B cell (primary cell): ENCODE data around the gene TCF7L1. TPM values are rescaled to one million over a fixed set of nuclear protein-coding genes. Genes with fewer than 3 reads are reported as not detected.

Experiments used
- ATAC-seq: fragments of 200-7000 bp; cut with Tn5 transposase; one replicate; pipeline ENCODE4 v1.10.0; 2021; ENCODE audit warnings: low read depth, mild to moderate bottlenecking, moderate number of reproducible peaks, moderate library complexity
- CTCF ChIA-PET: fragments of 350-600 bp; sonication (Branson Sonifier 250); formaldehyde crosslinking; loops from one replicate; lab custom pipeline; 2021; ENCODE audit warnings: antibody characterized with exemption, inconsistent platforms; lab: Charles Lee
- POLR2A ChIA-PET: fragments of 350-600 bp; sonication (Branson Sonifier 250); formaldehyde crosslinking; loops from one replicate; lab custom pipeline; 2021; ENCODE audit warnings: antibody characterized with exemption; lab: Charles Lee
- DNase-seq: peaks from one replicate; pipeline ENCODE4 v3.0.0; 2013
- H2AFZ ChIP-seq: 2 replicates; pipeline ENCODE4 v1.6.1; 2012; ENCODE audit warnings: mild to moderate bottlenecking, low read depth, low read length; ENCODE audit not compliant: insufficient read depth, poor library complexity, severe bottlenecking
- H3K27ac ChIP-seq, 2 donors: 1 replicate in 1 of 2; 2 replicates in 1 of 2; pipeline ENCODE4 v1.5.1; 2012 to 2013; ENCODE audit warnings: low read length in 2 of 2, mild to moderate bottlenecking in 2 of 2, moderate library complexity in 1 of 2
- H3K27me3 ChIP-seq, 4 experiments: fragments of 200-600 bp in 1 of 4; sonication (generic) in 1 of 4; replicated peaks in 1 of 4; 1 replicate in 2 of 4; 2 replicates in 2 of 4; pipeline versions ENCODE4 v1.6.1 to v1.7.0; 2013 to 2016; ENCODE audit warnings: low read length in 3 of 4, mild to moderate bottlenecking in 2 of 4, mixed read lengths in 1 of 4, moderate library complexity in 1 of 4; ENCODE audit not compliant: insufficient read depth in 4 of 4, control insufficient read depth in 3 of 4; ENCODE audit errors: control extremely low read depth in 1 of 4
- H3K36me3 ChIP-seq, 2 experiments: replicated peaks in 1 of 2; 1 replicate in 1 of 2; 2 replicates in 1 of 2; pipeline versions ENCODE4 v1.6.1 to v1.7.1; 2013; ENCODE audit warnings: low read length in 1 of 2; ENCODE audit not compliant: insufficient read depth in 2 of 2, control insufficient read depth in 1 of 2; ENCODE audit errors: control extremely low read depth in 1 of 2, extremely low read depth in 1 of 2
- H3K4me1 ChIP-seq, 2 donors: fragments of 200-600 bp in 1 of 2; sonication (generic) in 1 of 2; 1 replicate in 1 of 2; 2 replicates in 1 of 2; pipeline versions ENCODE4 v1.5.1 to v1.6.1; 2013 to 2017; ENCODE audit warnings: low read length in 2 of 2; ENCODE audit not compliant: control insufficient read depth in 2 of 2, insufficient read depth in 2 of 2
- H3K4me2 ChIP-seq: replicated peaks from 2 replicates; pipeline ENCODE3; 2012; ENCODE audit warnings: mild to moderate bottlenecking, low read depth, low read length; ENCODE audit not compliant: poor library complexity, severe bottlenecking
- H3K4me3 ChIP-seq, 5 experiments: fragments of 200-600 bp in 1 of 5; sonication (generic) in 1 of 5; 1 replicate in 3 of 5; 2 replicates in 2 of 5; pipeline versions ENCODE4 v1.5.1 to v1.7.0; 2011 to 2016; ENCODE audit warnings: low read length in 4 of 5, mild to moderate bottlenecking in 4 of 5, low read depth in 2 of 5, control low read depth in 1 of 5, moderate library complexity in 1 of 5; ENCODE audit not compliant: insufficient read depth in 1 of 5; ENCODE audit errors: control extremely low read depth in 1 of 5, extremely low read depth in 1 of 5
- H3K79me2 ChIP-seq: fragments of 200-600 bp; sonication (generic); one replicate; pipeline ENCODE4 v1.6.0; 2016; ENCODE audit warnings: low read length; ENCODE audit not compliant: control insufficient read depth, insufficient read depth
- H3K9ac ChIP-seq: fragments of 200-600 bp; sonication (generic); 2 replicates; pipeline ENCODE4 v1.6.1; 2017; ENCODE audit warnings: mild to moderate bottlenecking, low read length, moderate library complexity
- H3K9me3 ChIP-seq, 3 donors: one replicate each; pipeline versions ENCODE4 v1.6.1 to v1.7.1; 2013; ENCODE audit warnings: low read length in 2 of 3; ENCODE audit not compliant: control insufficient read depth in 2 of 3, insufficient read depth in 1 of 3; ENCODE audit errors: control extremely low read depth in 1 of 3
- H4K20me1 ChIP-seq: 2 replicates; pipeline ENCODE4 v1.6.0; 2012; ENCODE audit warnings: mild to moderate bottlenecking, low read length; ENCODE audit not compliant: insufficient read depth, control insufficient read depth, poor library complexity, severe bottlenecking
- H3K27ac Mint-ChIP-seq: one replicate; pipeline ENCODE4 v1.8.0; 2021; ENCODE audit warnings: mixed read lengths
- H3K27me3 Mint-ChIP-seq: one replicate; pipeline ENCODE4 v1.8.0; 2021; ENCODE audit warnings: mixed read lengths
- H3K4me1 Mint-ChIP-seq: one replicate; pipeline ENCODE4 v1.8.0; 2021; ENCODE audit warnings: mixed read lengths
- H3K4me3 Mint-ChIP-seq: one replicate; pipeline ENCODE4 v1.8.0; 2021; ENCODE audit warnings: mixed read lengths
- H3K9me3 Mint-ChIP-seq: one replicate; pipeline ENCODE4 v1.8.0; 2022; ENCODE audit warnings: mixed read lengths; ENCODE audit not compliant: insufficient read depth
- EZH2 ChIP-seq: IDR thresholded peaks from 2 replicates; pipeline ENCODE4 v1.6.1; 2012; ENCODE audit warnings: borderline replicate concordance, low read depth, mild to moderate bottlenecking, moderate library complexity, low read length; ENCODE audit not compliant: insufficient read depth, poor library complexity, severe bottlenecking
- WGBS: methylation state at CpG from one replicate; pipeline ENCODE4 v1.1.5; 2013; ENCODE audit warnings: missing lambda C conversion rate; ENCODE audit not compliant: insufficient coverage; 5-methylcytosine and 5-hydroxymethylcytosine counted together
- intact Hi-C: fragments of 100-400 bp; cut with micrococcal nuclease; formaldehyde crosslinking; loops from one replicate; pipeline ENCODE4 v1.10.0; 2022
- polyA plus RNA-seq: library from polyadenylated mRNA; depleted of rRNA; stranded (reverse); fragments of >200 nt; gene quantifications from 2 replicates; pipeline ENCODE4 v1.2.3, GENCODE V29; 2012
- total RNA-seq, 2 donors: library from RNA; stranded (reverse); fragments of 120-200 nt in 1 of 2; gene quantifications; 1 replicate in 1 of 2; 2 replicates in 1 of 2; pipeline versions ENCODE4 v1.2.3 to v1.2.4, GENCODE V29; 2013 to 2022
- TF ChIP-seq, protein P1 (sequence below): fragments of 200-600 bp; IDR thresholded peaks from one replicate; pipeline ENCODE4 v1.8.0; 2022; ENCODE audit warnings: antibody characterized with exemption, mild to moderate bottlenecking

The TCF7L1 gene
- total and polyA plus RNA-seq, 2 donors (not counting 1 experiment from before 2014, with no cell fraction given), result 0.67 to 0.81 TPM

- Histone ChIP-seq H4K20me1 (no peaks in the 10 kb centered on the region), H3K4me2 (no peak overlapping the region), H2AFZ (no peak overlapping the region), H3K9ac (no peak overlapping the region), H3K9me3 (no peaks in the 10 kb centered on the region), H3K4me3 (no peak overlapping the region), H3K36me3 (no peaks in the 10 kb centered on the region), H3K27ac (no peak overlapping the region), H3K4me1 (no peaks in the 10 kb centered on the region), H3K27me3 (no peaks in the 10 kb centered on the region), H3K79me2 (no peaks in the 10 kb centered on the region)
- Mint-ChIP-seq H3K4me1 (no peaks in the 10 kb centered on the region), H3K27me3 (peaks cover 30% of the 10 kb centered on the region), H3K4me3 (no peak overlapping the region), H3K9me3 (no peaks in the 10 kb centered on the region), H3K27ac (no peak overlapping the region)
- 82% methylated on average over 13 of the region's 15 CpGs for WGBS
- intact Hi-C loops, result no loop called here
- ChIA-PET CTCF (interaction anchor here (1.1 to 1.2 kb wide), 2 partner anchors 11 to 21 kb away, joined by 3 to 6 read pairs; no protein-coding TSS in a partner anchor), POLR2A (interaction anchor here (0.6 kb wide), 1 partner anchor 283 kb away, joined by 3 read pairs; no protein-coding TSS in a partner anchor)
- TF ChIP-seq, protein P1, sequence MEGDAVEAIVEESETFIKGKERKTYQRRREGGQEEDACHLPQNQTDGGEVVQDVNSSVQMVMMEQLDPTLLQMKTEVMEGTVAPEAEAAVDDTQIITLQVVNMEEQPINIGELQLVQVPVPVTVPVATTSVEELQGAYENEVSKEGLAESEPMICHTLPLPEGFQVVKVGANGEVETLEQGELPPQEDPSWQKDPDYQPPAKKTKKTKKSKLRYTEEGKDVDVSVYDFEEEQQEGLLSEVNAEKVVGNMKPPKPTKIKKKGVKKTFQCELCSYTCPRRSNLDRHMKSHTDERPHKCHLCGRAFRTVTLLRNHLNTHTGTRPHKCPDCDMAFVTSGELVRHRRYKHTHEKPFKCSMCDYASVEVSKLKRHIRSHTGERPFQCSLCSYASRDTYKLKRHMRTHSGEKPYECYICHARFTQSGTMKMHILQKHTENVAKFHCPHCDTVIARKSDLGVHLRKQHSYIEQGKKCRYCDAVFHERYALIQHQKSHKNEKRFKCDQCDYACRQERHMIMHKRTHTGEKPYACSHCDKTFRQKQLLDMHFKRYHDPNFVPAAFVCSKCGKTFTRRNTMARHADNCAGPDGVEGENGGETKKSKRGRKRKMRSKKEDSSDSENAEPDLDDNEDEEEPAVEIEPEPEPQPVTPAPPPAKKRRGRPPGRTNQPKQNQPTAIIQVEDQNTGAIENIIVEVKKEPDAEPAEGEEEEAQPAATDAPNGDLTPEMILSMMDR, result no peak
- no peak for ATAC-seq
- no peak for DNase-seq
Observed at GRCh38 chr2:85277416-85278158, 144.4 kb downstream of the TCF7L1 start.

DNA sequence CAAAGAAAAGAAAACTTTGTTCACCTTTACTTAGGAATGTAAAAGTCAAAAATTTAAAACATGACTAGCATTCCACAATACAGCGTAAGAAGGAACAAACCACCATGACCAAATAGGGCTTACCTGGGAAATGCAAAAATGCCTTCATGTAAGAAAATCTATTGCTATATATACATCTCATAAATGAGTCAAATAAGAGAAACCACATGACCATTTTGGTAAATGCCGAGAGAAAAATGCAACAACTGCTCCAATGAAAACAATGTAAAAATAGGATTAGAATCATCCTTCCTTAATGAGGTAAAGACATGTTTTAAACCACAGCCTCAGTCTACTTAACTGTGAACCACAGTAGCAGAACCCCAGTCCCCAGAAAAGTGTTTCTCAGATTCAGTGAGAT, 145.2 kb downstream of the TCF7L1 start:
- Histone ChIP-seq H3K4me1 (no peaks in the 10 kb centered on the region), H3K4me3 (no peak overlapping the region), H3K9ac (no peak overlapping the region), H3K9me3 (no peaks in the 10 kb centered on the region), H3K4me2 (no peak overlapping the region), H2AFZ (no peak overlapping the region), H3K79me2 (no peaks in the 10 kb centered on the region), H4K20me1 (no peaks in the 10 kb centered on the region), H3K36me3 (no peaks in the 10 kb centered on the region), H3K27ac (no peak overlapping the region), H3K27me3 (no peaks in the 10 kb centered on the region)
- POLR2A ChIA-PET, result no interaction called here
- H3K9me3 Mint-ChIP-seq, result no peaks in the 10 kb centered on the region
- intact Hi-C loops, result no loop called here
- no peak for TF ChIP-seq EZH2
- TF ChIP-seq, protein P1, result no peak
- no peak overlapping the region for H3K27ac Mint-ChIP-seq
- CTCF ChIA-PET, result interaction anchor here (1.2 kb wide), 1 partner anchor 20 kb away, joined by 6 read pairs; no protein-coding TSS in a partner anchor
- H3K27me3 Mint-ChIP-seq, result peaks cover 24% of the 10 kb centered on the region
- WGBS, result no CpG with 5 or more reads among the region's 2 CpGs
- H3K4me1 Mint-ChIP-seq, result no peaks in the 10 kb centered on the region
- no peak for ATAC-seq
- no peak for DNase-seq
- H3K4me3 Mint-ChIP-seq, result no peak overlapping the region
